LNCaP clone FGC (cell line): ENCODE data around the gene CHAF1B.

ENCODE experiments used
- DNase-seq: peaks from one replicate; pipeline ENCODE4 v3.0.0-alpha.2; 2011; ENCODE audit warnings: low read depth
- H3K4me3 ChIP-seq: 2 replicates; pipeline ENCODE4 v1.5.1; 2011; ENCODE audit warnings: mild to moderate bottlenecking, low read depth, low read length, control low read depth
- CTCF ChIP-seq: IDR thresholded peaks from 2 replicates; pipeline ENCODE4 v1.5.1; 2012; ENCODE audit warnings: mild to moderate bottlenecking; ENCODE audit not compliant: control insufficient read depth, insufficient read depth; ENCODE audit errors: extremely low read depth

Gene CHAF1B

GRCh38 chr21:36433059-36433709, 48.0 kb downstream of the CHAF1B start:
- no peak for TF ChIP-seq CTCF
- DNase-seq, result no peak
- H3K4me3 ChIP-seq, result no peak overlapping the region

- no peak overlapping the region for H3K4me3 ChIP-seq
- no peak for DNase-seq
- TF ChIP-seq CTCF, result no peak
Observed at GRCh38 chr21:36434144-36434543, 49.0 kb downstream of the CHAF1B start.

- no peak overlapping the region for H3K4me3 ChIP-seq
- TF ChIP-seq CTCF, result no peak
- no peak for DNase-seq
Observed at GRCh38 chr21:36436829-36437744, 51.9 kb downstream of the CHAF1B start.

- TF ChIP-seq CTCF, result no peak
- DNase-seq, result no peak
- no peak overlapping the region for H3K4me3 ChIP-seq
Observed at GRCh38 chr21:36437745-36438128, 52.5 kb downstream of the CHAF1B start.

GRCh38 chr21:36441715-36442114, 56.5 kb downstream of the CHAF1B start:
- no peak for DNase-seq
- no peak for TF ChIP-seq CTCF
- no peak overlapping the region for H3K4me3 ChIP-seq

GRCh38 chr21:36446301-36446700, 61.1 kb downstream of the CHAF1B start:
- TF ChIP-seq CTCF, result no peak
- no peak for DNase-seq
- H3K4me3 ChIP-seq, result no peak overlapping the region
